ENCODE data around the gene CISH. TPM values are rescaled to one million over a fixed set of nuclear protein-coding genes. Genes with fewer than 3 reads are reported as not detected.
A peak's percentile ranks its signal among the peaks of the same experiment; 100 is the strongest.

Gene CISH
- total RNA-seq, 5 donors from 2014 or later (not counting 1 experiment from before 2014, with no cell fraction given): 37.4 to 217 (median 190) TPM

DNA sequence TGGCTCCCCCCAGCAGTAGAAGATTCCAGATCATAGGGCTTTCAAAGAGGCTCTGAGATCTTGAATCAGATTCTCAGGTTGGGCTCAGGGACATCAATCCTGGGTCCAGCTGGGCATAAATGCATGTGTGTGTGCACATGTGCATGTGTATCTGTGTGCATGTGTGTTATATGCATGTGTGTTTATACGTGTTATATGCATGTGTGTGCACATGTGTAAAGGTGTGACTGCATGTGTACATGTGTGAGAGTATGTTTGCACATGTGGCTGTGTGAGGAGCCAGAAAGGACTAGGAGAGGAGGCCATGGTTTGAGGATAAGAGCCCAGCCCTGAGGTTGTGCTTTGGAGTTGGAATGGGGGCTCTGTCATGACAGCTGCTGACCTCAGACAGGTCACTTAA lies 3.6 kb upstream of the CISH start:
- Mint-ChIP-seq H3K27ac (no peak overlapping the region), H3K27me3 (no peaks in the 10 kb centered on the region), H3K4me1 (peaks cover 60 to 71% (median 66%) of the 10 kb centered on the region in 3 donors), H3K36me3 (peaks cover 12% of the 10 kb centered on the region), H3K4me3 (peak overlapping the region in 2 of 3 donors; percentile 6 to 99), H3K9me3 (no peaks in the 10 kb centered on the region)
- Histone ChIP-seq H3K4me3 (ENCODE audit: control insufficient read depth in 1 of 2, extremely low read depth in 1 of 2, low read length in 1 of 2) (no peak overlapping the region), H3K36me3 (ENCODE audit: control insufficient read depth in 2 of 2, extremely low read depth in 1 of 2, insufficient read depth in 1 of 2, low read length in 1 of 2) (peaks cover 0 to 5% of the 10 kb centered on the region in 2 donors), H3K9me3 (no peaks in the 10 kb centered on the region), H3K4me1 (ENCODE audit: control insufficient read depth in 1 of 2, extremely low read depth in 1 of 2, insufficient read depth in 2 of 2, low read length in 2 of 2) (peaks cover 40 to 87% of the 10 kb centered on the region in 2 experiments), H3K27me3 (replicated peaks in 1 of 2; ENCODE audit: control insufficient read depth in 2 of 2, extremely low read depth in 1 of 2, insufficient read depth in 2 of 2, low read length in 1 of 2) (no peaks in the 10 kb centered on the region), H3K27ac (ENCODE audit: low read length) (no peak overlapping the region)
- 73% methylated on average over 1 of the region's 1 CpG for WGBS (ENCODE audit: insufficient coverage)
- ATAC-seq (replicated peaks in 1 of 4) (no peak), DNase-seq (no peak)
- ChIA-PET CTCF (interaction anchor here (0.5 to 7.8 kb wide), 16 partner anchors 11 to 885 kb away, joined by 3 to 139 read pairs (median 6); partner anchors contain the start of genes HEMK1 (in 2 of the 2), C3orf18 (in 1 of the 2), DCAF1 (in 1 of the 2) and MANF (in 1 of the 2)), POLR2A (no interaction called here)

DNA sequence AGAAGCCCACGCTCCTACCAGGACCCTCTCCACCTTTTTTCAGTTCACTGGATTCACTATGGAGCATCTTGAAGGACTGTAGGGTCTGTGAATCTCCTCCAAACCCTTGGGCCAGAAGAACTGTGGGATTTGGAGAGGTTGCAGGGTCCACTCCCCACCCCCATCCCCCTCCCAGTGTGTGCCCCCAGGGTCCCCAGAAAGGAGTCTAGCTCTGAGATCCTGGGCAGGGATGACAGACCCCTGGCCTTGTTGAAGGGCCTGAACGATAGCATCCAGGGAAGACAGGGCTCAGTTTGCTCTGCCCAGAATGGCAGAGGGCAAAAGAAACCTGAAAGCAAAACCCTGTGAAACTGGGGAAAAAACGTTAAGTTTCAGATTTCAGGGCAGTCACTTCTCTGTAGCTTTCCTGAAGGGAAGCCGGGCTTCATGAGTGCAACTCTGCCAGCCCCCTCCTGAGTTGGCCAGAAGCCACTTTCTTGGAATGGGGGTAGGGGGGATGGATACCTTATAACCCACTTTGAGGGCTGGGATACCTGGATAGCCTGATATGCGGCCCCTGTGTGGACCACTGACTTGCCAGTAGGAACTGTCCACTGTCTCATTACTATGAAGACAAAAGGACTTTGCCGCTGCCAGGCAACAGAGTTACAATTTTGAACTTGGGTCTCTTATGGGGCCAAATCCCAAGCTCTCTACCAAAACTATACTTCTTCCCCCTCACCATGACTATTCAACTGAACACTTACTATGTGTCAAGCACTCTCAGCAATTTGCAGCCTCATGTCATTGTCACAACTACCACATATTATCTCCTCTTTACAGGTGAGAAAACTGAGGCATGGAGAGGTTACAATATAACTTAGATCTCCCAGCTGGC lies 1.6 kb upstream of the CISH start:
- peak in 3 of 35 experiments; percentile 17 to 52 (median 17) for DNase-seq

GRCh38 chr3:50612234-50612882 lies 784 bp upstream of the CISH start:
- Histone ChIP-seq H3K36me3 (ENCODE audit: control insufficient read depth in 2 of 2, extremely low read depth in 1 of 2, insufficient read depth in 1 of 2, low read length in 1 of 2) (peaks cover 0 to 32% of the 10 kb centered on the region in 2 donors), H3K27ac (ENCODE audit: low read length) (peak overlapping the region; percentile 65), H3K4me1 (ENCODE audit: control insufficient read depth in 1 of 2, extremely low read depth in 1 of 2, insufficient read depth in 2 of 2, low read length in 2 of 2) (peaks cover 38 to 87% of the 10 kb centered on the region in 2 experiments), H3K9me3 (no peaks in the 10 kb centered on the region), H3K4me3 (ENCODE audit: control insufficient read depth in 1 of 2, extremely low read depth in 1 of 2, low read length in 1 of 2) (peak overlapping the region; percentile 82 to 93), H3K27me3 (replicated peaks in 1 of 2; ENCODE audit: control insufficient read depth in 2 of 2, extremely low read depth in 1 of 2, insufficient read depth in 2 of 2, low read length in 1 of 2) (no peaks in the 10 kb centered on the region)
- Mint-ChIP-seq H3K27me3 (no peaks in the 10 kb centered on the region), H3K4me1 (peaks cover 65 to 73% (median 69%) of the 10 kb centered on the region in 3 donors), H3K27ac (peak overlapping the region; percentile 99 to 100), H3K4me3 (peak overlapping the region; percentile 80 to 96 (median 93)), H3K9me3 (no peaks in the 10 kb centered on the region), H3K36me3 (peaks cover 40% of the 10 kb centered on the region)
- CTCF ChIA-PET: interaction anchor here (0.5 to 7.8 kb wide), 22 partner anchors 10 to 775 kb away, joined by 3 to 139 read pairs (median 4); partner anchors contain the start of genes C3orf18 (in 2 of the 2), HEMK1 (in 2 of the 2), CYB561D2 (in 1 of the 2) and MANF (in 1 of the 2)
- 1% methylated on average over 24 of the region's 29 CpGs for WGBS (ENCODE audit: insufficient coverage)
- POLR2A ChIA-PET: interaction anchor here (1.1 to 1.2 kb wide), 2 partner anchors 34 to 42 kb away, joined by 3 to 4 read pairs; no protein-coding TSS in a partner anchor
- ATAC-seq (replicated peaks in 1 of 4): no peak
- DNase-seq: peak in 2 of 35 experiments; percentile 25 to 49

More for the DNA sequence above, 1.6 kb upstream of the CISH start:
- H3K9me3 ChIP-seq: no peaks in the 10 kb centered on the region
- Mint-ChIP-seq H3K36me3 (peaks cover 31% of the 10 kb centered on the region), H3K9me3 (no peaks in the 10 kb centered on the region), H3K4me3 (peak overlapping the region; percentile 80 to 96 (median 93)), H3K4me1 (peaks cover 61 to 70% (median 65%) of the 10 kb centered on the region in 3 donors), H3K27ac (peak overlapping the region; percentile 99 to 100), H3K27me3 (no peaks in the 10 kb centered on the region)
- H3K27me3 ChIP-seq (replicated peaks in 1 of 2; ENCODE audit: control insufficient read depth in 2 of 2, extremely low read depth in 1 of 2, insufficient read depth in 2 of 2, low read length in 1 of 2): no peaks in the 10 kb centered on the region
- POLR2A ChIA-PET: interaction anchor here (1.0 to 1.1 kb wide), 2 partner anchors 35 to 41 kb away, joined by 4 to 5 read pairs; no protein-coding TSS in a partner anchor
- CTCF ChIA-PET: interaction anchor here (0.5 to 7.8 kb wide), 18 partner anchors 11 to 772 kb away, joined by 3 to 139 read pairs (median 5); partner anchors contain the start of genes C3orf18 (in 2 of the 2), HEMK1 (in 2 of the 2) and MANF (in 1 of the 2)
- WGBS (ENCODE audit: insufficient coverage): 44% methylated on average over 4 of the region's 6 CpGs
- H3K4me1 ChIP-seq (ENCODE audit: control insufficient read depth in 1 of 2, extremely low read depth in 1 of 2, insufficient read depth in 2 of 2, low read length in 2 of 2): peaks cover 37 to 87% of the 10 kb centered on the region in 2 experiments
- peak overlapping the region; percentile 65 for H3K27ac ChIP-seq (ENCODE audit: low read length)
- no peak for ATAC-seq (replicated peaks in 1 of 4)
- peak overlapping the region in 1 of 2 donors; percentile 93 for H3K4me3 ChIP-seq (ENCODE audit: control insufficient read depth in 1 of 2, extremely low read depth in 1 of 2, low read length in 1 of 2)
- H3K36me3 ChIP-seq (ENCODE audit: control insufficient read depth in 2 of 2, extremely low read depth in 1 of 2, insufficient read depth in 1 of 2, low read length in 1 of 2): peaks cover 0 to 23% of the 10 kb centered on the region in 2 donors

DNA sequence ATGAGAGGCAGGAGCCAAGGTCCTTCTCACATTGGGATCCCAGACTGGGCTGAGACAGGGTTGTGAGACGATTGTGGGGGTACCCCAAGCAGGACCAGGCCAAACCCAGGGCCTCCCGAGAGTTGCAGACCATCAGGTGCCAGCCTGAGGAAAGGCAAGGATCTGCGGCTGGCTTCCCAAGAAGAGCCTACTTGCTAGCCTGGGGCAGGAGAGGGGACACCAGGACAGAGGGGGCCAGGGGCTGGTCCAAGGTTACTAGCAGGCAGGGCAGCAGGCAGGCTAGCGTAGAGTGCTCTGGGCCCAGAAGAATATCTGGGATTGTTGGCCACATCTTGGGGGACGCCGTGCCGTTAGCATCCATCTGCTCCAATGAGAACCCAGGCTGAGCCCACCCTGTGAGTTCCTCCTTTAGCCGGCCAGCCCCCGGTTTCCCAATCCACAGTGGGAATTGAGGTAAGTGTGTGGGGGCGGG lies 546 bp downstream of the CISH start:
- Histone ChIP-seq H3K4me3 (ENCODE audit: control insufficient read depth in 1 of 2, extremely low read depth in 1 of 2, low read length in 1 of 2) (peak overlapping the region; percentile 82 to 93), H3K36me3 (ENCODE audit: control insufficient read depth in 2 of 2, extremely low read depth in 1 of 2, insufficient read depth in 1 of 2, low read length in 1 of 2) (peaks cover 3 to 45% of the 10 kb centered on the region in 2 donors), H3K4me1 (ENCODE audit: control insufficient read depth in 1 of 2, extremely low read depth in 1 of 2, insufficient read depth in 2 of 2, low read length in 2 of 2) (peaks cover 46 to 90% of the 10 kb centered on the region in 2 experiments), H3K27ac (ENCODE audit: low read length) (peak overlapping the region; percentile 58), H3K9me3 (no peaks in the 10 kb centered on the region), H3K27me3 (replicated peaks in 1 of 2; ENCODE audit: control insufficient read depth in 2 of 2, extremely low read depth in 1 of 2, insufficient read depth in 2 of 2, low read length in 1 of 2) (no peaks in the 10 kb centered on the region)
- Mint-ChIP-seq H3K9me3 (no peaks in the 10 kb centered on the region), H3K27me3 (no peaks in the 10 kb centered on the region), H3K4me3 (peak overlapping the region; percentile 80 to 96 (median 93)), H3K4me1 (peaks cover 73 to 79% (median 76%) of the 10 kb centered on the region in 3 donors), H3K27ac (peak overlapping the region; percentile 99 to 100), H3K36me3 (peaks cover 51% of the 10 kb centered on the region)
- 2% methylated on average over 4 of the region's 10 CpGs for WGBS (ENCODE audit: insufficient coverage)
- POLR2A ChIA-PET: interaction anchor here in 1 of 2 donors (0.6 to 1.2 kb wide), 4 partner anchors 41 to 797 kb away, joined by 3 read pairs; partner anchors contain the start of gene HEMK1
- ATAC-seq (replicated peaks in 1 of 4) (no peak), DNase-seq (no peak)
- CTCF ChIA-PET: interaction anchor here (0.8 to 7.8 kb wide), 15 partner anchors 13 to 273 kb away, joined by 3 to 139 read pairs (median 7); partner anchors contain the start of genes C3orf18 (in 2 of the 2), HEMK1 (in 2 of the 2), CYB561D2 (in 1 of the 2) and NPRL2 (in 1 of the 2)

DNA sequence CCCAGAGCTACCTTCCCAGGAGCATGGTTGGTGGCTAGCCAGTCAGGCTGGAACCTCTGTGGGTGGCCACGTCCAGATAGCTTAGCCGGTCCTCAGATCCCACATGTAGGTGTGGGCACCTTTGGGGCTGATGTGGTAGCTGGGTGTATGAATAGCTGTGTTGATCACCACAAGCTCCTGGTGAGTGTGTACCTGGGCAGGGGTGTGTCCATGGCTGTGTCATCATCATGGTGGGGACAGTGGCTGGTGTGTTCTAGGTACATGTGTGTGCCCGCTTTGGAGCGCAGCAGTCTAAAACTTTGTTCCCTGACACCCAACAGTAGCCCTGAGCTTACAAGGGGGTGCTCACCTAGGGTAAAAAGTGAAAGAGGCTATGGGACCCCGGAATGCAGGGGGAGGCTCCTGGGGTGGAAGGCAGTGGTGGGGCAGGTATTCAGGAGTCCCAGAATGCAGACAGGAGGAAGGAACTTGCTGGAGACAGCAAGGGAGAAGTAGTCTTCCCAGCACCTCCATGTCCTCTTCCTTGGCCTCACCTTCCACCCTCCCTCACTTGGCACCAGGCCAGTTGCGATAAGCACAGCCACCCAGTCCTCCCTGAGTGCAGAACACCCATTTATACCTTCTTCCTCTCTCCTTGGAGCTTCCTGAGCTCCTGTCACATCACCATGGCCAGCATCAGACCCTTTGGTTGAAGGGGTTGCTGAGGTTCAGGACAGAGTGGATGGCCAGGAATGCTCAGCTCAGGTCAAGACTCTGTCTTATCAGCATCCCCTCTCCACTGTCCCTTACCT lies 1.2 kb downstream of the CISH start:
- 33% methylated on average over 1 of the region's 6 CpGs for WGBS (ENCODE audit: insufficient coverage)
- Mint-ChIP-seq H3K9me3 (no peaks in the 10 kb centered on the region), H3K27ac (peak overlapping the region; percentile 99 to 100), H3K4me1 (peaks cover 75 to 79% (median 76%) of the 10 kb centered on the region in 3 donors), H3K4me3 (peak overlapping the region; percentile 80 to 96 (median 93)), H3K36me3 (peaks cover 57% of the 10 kb centered on the region), H3K27me3 (no peaks in the 10 kb centered on the region)
- Histone ChIP-seq H3K36me3 (ENCODE audit: control insufficient read depth in 2 of 2, extremely low read depth in 1 of 2, insufficient read depth in 1 of 2, low read length in 1 of 2) (peaks cover 3 to 52% of the 10 kb centered on the region in 2 donors), H3K27ac (ENCODE audit: low read length) (peak overlapping the region; percentile 58), H3K4me1 (ENCODE audit: control insufficient read depth in 1 of 2, extremely low read depth in 1 of 2, insufficient read depth in 2 of 2, low read length in 2 of 2) (peaks cover 48 to 90% of the 10 kb centered on the region in 2 experiments), H3K27me3 (replicated peaks in 1 of 2; ENCODE audit: control insufficient read depth in 2 of 2, extremely low read depth in 1 of 2, insufficient read depth in 2 of 2, low read length in 1 of 2) (no peaks in the 10 kb centered on the region), H3K4me3 (ENCODE audit: control insufficient read depth in 1 of 2, extremely low read depth in 1 of 2, low read length in 1 of 2) (peak overlapping the region; percentile 82 to 93), H3K9me3 (no peaks in the 10 kb centered on the region)
- DNase-seq (peak in 3 of 35 experiments; percentile 16 to 49 (median 28)), ATAC-seq (replicated peaks in 1 of 4) (no peak)
- CTCF ChIA-PET: interaction anchor here (0.6 to 7.8 kb wide), 9 partner anchors 9 to 141 kb away, joined by 3 to 96 read pairs (median 7); partner anchors contain the start of genes C3orf18 (in 2 of the 2) and HEMK1 (in 2 of the 2)
- POLR2A ChIA-PET: interaction anchor here (0.5 to 1.7 kb wide), 5 partner anchors 17 to 676 kb away, joined by 3 to 6 read pairs (median 4); partner anchors contain the start of gene HEMK1 (in 1 of the 2)

Measured in T-cell (primary cell).